Panc1 (cell line): ENCODE results near the gene IFNG-AS1. TPM values are rescaled to one million over a fixed set of nuclear protein-coding genes. Genes with fewer than 3 reads are reported as not detected.

Source experiments
- ATAC-seq: fragments of 200-7000 bp; cut with Tn5 transposase; 2 replicates; pipeline ENCODE4 v1.9.1; 2020; ENCODE audit warnings: mild to moderate bottlenecking, moderate library complexity
- BruUV-seq: library from RNA; stranded (reverse); fragments of 400-500 nt; replicated peaks from 2 replicates; lab custom pipeline; 2021; lab: Mats Ljungman, UMichigan
- CTCF ChIA-PET: fragments of 300-600 bp; sonication (Branson Sonifier 250); formaldehyde crosslinking; loops from one replicate; lab custom pipeline; 2022; ENCODE audit warnings: antibody characterized with exemption; lab: Charles Lee
- POLR2A ChIA-PET: fragments of 300-600 bp; sonication (Branson Sonifier 250); formaldehyde crosslinking; loops from one replicate; lab custom pipeline; 2022; ENCODE audit warnings: antibody characterized with exemption; lab: Charles Lee
- DNase-seq: peaks from one replicate; pipeline ENCODE4 v3.0.0-alpha.2; 2010; ENCODE audit warnings: low read depth, low spot score
- H3K27ac ChIP-seq: 2 replicates; pipeline ENCODE4 v1.5.1; 2011; ENCODE audit warnings: mild to moderate bottlenecking, low read length, inconsistent platforms
- H3K27me3 ChIP-seq: fragments of 200-500 bp; sonication (Bioruptor generic); 2 replicates; pipeline ENCODE4 v1.6.0; 2014; ENCODE audit warnings: low read length, inconsistent platforms; ENCODE audit not compliant: control insufficient read depth, insufficient read depth
- H3K36me3 ChIP-seq: fragments of 200-500 bp; sonication (Bioruptor generic); 2 replicates; pipeline ENCODE4 v1.5.1; 2014; ENCODE audit warnings: inconsistent platforms, mild to moderate bottlenecking, low read length, moderate library complexity; ENCODE audit not compliant: control insufficient read depth, insufficient read depth
- H3K4me1 ChIP-seq: 2 replicates; pipeline ENCODE4 v1.5.1; 2011; ENCODE audit warnings: inconsistent platforms, mild to moderate bottlenecking, low read length, moderate library complexity; ENCODE audit not compliant: control insufficient read depth, insufficient read depth
- H3K4me3 ChIP-seq, 2 experiments: 2 replicates each; pipeline ENCODE4 v1.5.1; 2011 to 2012; ENCODE audit warnings: low read depth in 2 of 2, low read length in 2 of 2, mild to moderate bottlenecking in 2 of 2, inconsistent platforms in 1 of 2, moderate library complexity in 1 of 2
- H3K9me3 ChIP-seq: fragments of 200-500 bp; sonication (Bioruptor generic); 2 replicates; pipeline ENCODE4 v1.5.1; 2014; ENCODE audit warnings: low read depth, mild to moderate bottlenecking, inconsistent platforms, low read length, moderate library complexity; ENCODE audit not compliant: control insufficient read depth, insufficient read depth
- CTCF ChIP-seq: fragments of 450-650 bp; IDR thresholded peaks from 2 replicates; pipeline ENCODE4 v1.5.1; 2017; ENCODE audit warnings: mild to moderate bottlenecking
- POLR2AphosphoS5 ChIP-seq: IDR thresholded peaks from 2 replicates; pipeline ENCODE4 v1.6.1; 2012; ENCODE audit warnings: mild to moderate bottlenecking, low read depth, low read length, moderate library complexity
- REST ChIP-seq, 2 experiments: IDR thresholded peaks; 2 replicates each; pipeline ENCODE4 v1.6.1; 2011 to 2012; ENCODE audit warnings: low read depth in 2 of 2, control low read depth in 1 of 2, low read length in 1 of 2, mild to moderate bottlenecking in 1 of 2, moderate library complexity in 1 of 2; ENCODE audit not compliant: insufficient read depth in 1 of 2
- SIN3A ChIP-seq: IDR thresholded peaks from 2 replicates; pipeline ENCODE4 v1.6.1; 2012; ENCODE audit warnings: low read depth, mild to moderate bottlenecking, low read length, moderate library complexity, borderline replicate concordance; ENCODE audit not compliant: insufficient read depth
- TCF7L2 ChIP-seq: IDR thresholded peaks from 2 replicates; pipeline ENCODE4 v1.6.1; 2011; ENCODE audit warnings: mild to moderate bottlenecking, low read depth, low read length, inconsistent platforms
- in situ Hi-C: cut with HindIII; loops from 2 replicates; pipeline ENCODE4 v1.10.0; 2016; ENCODE audit warnings: low sequenced_read_pairs, low pct_unique_long_range_greater_than_20kb
- intact Hi-C: fragments of 100-400 bp; cut with micrococcal nuclease; formaldehyde crosslinking; loops from one replicate; pipeline ENCODE4 v1.10.0; 2022; ENCODE audit not compliant: unreplicated experiment
- total RNA-seq: library from RNA; stranded (reverse); gene quantifications from one replicate; pipeline ENCODE4 v1.2.1, GENCODE V29; 2021; ENCODE audit not compliant: unreplicated experiment

Gene IFNG-AS1
- total RNA-seq, 1 experiment from 2014 or later, result not detected

- Histone ChIP-seq H3K36me3 (no peaks in the 10 kb centered on the region), H3K4me3 (no peak overlapping the region), H3K27ac (no peak overlapping the region), H3K9me3 (no peaks in the 10 kb centered on the region), H3K4me1 (no peaks in the 10 kb centered on the region), H3K27me3 (no peaks in the 10 kb centered on the region)
- no peak for DNase-seq
- intact Hi-C loops, result no loop called here
- no peak for ATAC-seq
- ChIA-PET CTCF (no interaction called here), POLR2A (no interaction called here)
- BruUV-seq, result no TSS peak
- no peak for TF ChIP-seq SIN3A
- TF ChIP-seq TCF7L2, result no peak
- no peak for TF ChIP-seq CTCF
- TF ChIP-seq REST (IDR thresholded peaks at IDR 0.05; ENCODE audit: insufficient read depth in 1 of 2, low read depth in 2 of 2, low read length in 1 of 2), result no peak
- TF ChIP-seq POLR2AphosphoS5, result no peak
- in situ Hi-C loops, result no loop called here
Observed at GRCh38 chr12:68056300-68056699, 67.1 kb downstream of the IFNG-AS1 start.

- POLR2A ChIA-PET, result no interaction called here
- intact Hi-C loops, result no loop called here
- no TSS peak for BruUV-seq
Observed at GRCh38 chr12:68063900-68064590, 74.8 kb downstream of the IFNG-AS1 start.

More at GRCh38 chr12:68063900-68064590, 74.8 kb downstream of the IFNG-AS1 start:
- no peak for TF ChIP-seq POLR2AphosphoS5
- no peak for TF ChIP-seq REST (IDR thresholded peaks at IDR 0.05; ENCODE audit: insufficient read depth in 1 of 2, low read depth in 2 of 2, low read length in 1 of 2)
- TF ChIP-seq TCF7L2, result no peak
- TF ChIP-seq SIN3A, result no peak
- CTCF ChIA-PET, result no interaction called here
- no peaks in the 10 kb centered on the region for H3K9me3 ChIP-seq
- no peaks in the 10 kb centered on the region for H3K36me3 ChIP-seq
- no peak overlapping the region for H3K27ac ChIP-seq
- H3K4me3 ChIP-seq, result no peak overlapping the region
- in situ Hi-C loops, result no loop called here
- DNase-seq (no peak), ATAC-seq (no peak)
- H3K27me3 ChIP-seq, result no peaks in the 10 kb centered on the region
- H3K4me1 ChIP-seq, result no peaks in the 10 kb centered on the region
